ENCODE results near the gene VIPAS39.
A peak's percentile ranks its signal among the peaks of the same experiment; 100 is the strongest.

Gene VIPAS39

DNA sequence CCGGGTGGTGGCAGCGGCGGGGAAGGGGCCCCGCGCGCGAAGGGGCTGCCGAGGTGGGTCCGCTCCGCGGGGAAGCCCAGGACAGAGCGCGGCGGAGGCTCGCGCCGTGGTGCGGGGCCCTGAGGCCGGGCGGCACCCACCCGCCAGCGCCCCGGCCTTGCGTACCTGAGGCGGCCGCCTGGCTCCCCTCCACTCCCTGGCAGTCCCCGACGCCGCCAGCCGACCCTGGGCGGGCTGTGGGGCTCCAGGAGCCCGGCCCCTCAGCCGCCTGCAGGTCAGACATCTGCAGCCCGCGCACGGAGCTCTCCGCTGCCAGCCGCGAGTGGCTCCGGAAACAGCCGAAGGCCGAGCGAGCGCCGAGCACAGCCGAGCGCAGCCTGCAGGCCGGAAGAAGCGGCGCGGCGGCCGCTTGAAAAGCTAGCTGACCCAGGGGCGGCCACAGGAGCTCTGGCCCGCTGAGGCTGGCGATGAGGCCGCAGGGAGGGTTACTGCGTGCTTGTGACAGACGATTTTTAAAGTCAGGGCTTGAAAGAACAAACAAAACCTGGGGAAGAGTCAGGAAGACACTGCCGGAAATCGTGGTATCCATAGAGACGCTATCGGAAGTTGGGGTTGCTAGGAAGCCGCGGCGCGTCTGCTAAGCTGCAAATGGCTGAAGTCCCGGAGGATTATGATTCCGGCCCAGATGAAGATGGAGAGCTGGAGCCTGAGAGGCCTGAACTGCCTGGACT is 80.5 kb downstream of the VIPAS39 start, which contains the start of the genes SAMD15 and TMED8:
Gene SAMD15, plus strand, starts transcription at position 609 of the 731 bp plus-strand sequence. Its CDS starts 40 bp downstream, at position 649.
Gene TMED8, minus strand, starts transcription at position 324 of the 731 bp plus-strand sequence. Its CDS starts 41 bp downstream, at position 283.
- TF ChIP-seq CTCF (IDR thresholded peaks at IDR 0.05; ENCODE audit: borderline replicate concordance, insufficient read depth, low read depth, low read length) = 0 out of 2 replicates have a peak, but pooled peaks have one; percentile 13

More for the DNA sequence above, 80.5 kb downstream of the VIPAS39 start, which contains the start of the genes SAMD15 and TMED8:
- peak within 1 kb of the TSS; percentile 81 for H3K4me3 ChIP-seq (ENCODE audit: low read depth, low read length)

Data from GM12875 (cell line).